Body of pancreas (tissue), 4 donors: ENCODE results near the gene NPNT. TPM values are rescaled to one million over a fixed set of nuclear protein-coding genes. Genes with fewer than 3 reads are reported as not detected.

ENCODE experiments used
- ATAC-seq: fragments of 150-250 bp; one replicate; pipeline ENCODE4 v1.9.1; 2016
- DNase-seq, 4 donors: peaks; one replicate each; pipeline ENCODE4 v3.0.0-alpha.2; 2019
- H3K27ac ChIP-seq, 4 donors: fragments of 200-600 bp; sonication (generic); 1 replicate in 3 of 4; 2 replicates in 1 of 4; pipeline versions ENCODE4 v1.5.1 to v1.6.1; 2016 to 2019; ENCODE audit warnings: mild to moderate bottlenecking in 1 of 4, mixed read lengths in 1 of 4, moderate library complexity in 1 of 4
- H3K27me3 ChIP-seq, 2 donors: fragments of 200-600 bp; sonication (generic); one replicate each; pipeline ENCODE4 v1.6.0; 2016; ENCODE audit warnings: mild to moderate bottlenecking in 1 of 2
- H3K36me3 ChIP-seq, 2 donors: fragments of 200-600 bp; sonication (generic); replicated peaks in 1 of 2; 2 replicates each; pipeline ENCODE4 v1.5.1; 2016; ENCODE audit warnings: low read depth in 2 of 2; ENCODE audit not compliant: insufficient read depth in 1 of 2
- H3K4me1 ChIP-seq: fragments of 200-600 bp; sonication (generic); one replicate; pipeline ENCODE4 v1.6.0; 2016
- H3K4me3 ChIP-seq, 2 donors: fragments of 200-600 bp; sonication (generic); 1 replicate in 1 of 2; 2 replicates in 1 of 2; pipeline ENCODE4 v1.5.1; 2016 to 2019
- H3K9me3 ChIP-seq, 3 donors: fragments of 200-600 bp; sonication (generic); 1 replicate in 2 of 3; 2 replicates in 1 of 3; pipeline ENCODE4 v1.5.1; 2016
- CTCF ChIP-seq, 7 experiments: fragments of 450-650 bp in 4 of 7; fragments of 200-600 bp in 3 of 7; sonication (generic) in 3 of 7; IDR thresholded peaks; one replicate each; pipeline ENCODE4 v1.5.1; 2016 to 2019; ENCODE audit warnings: antibody characterized with exemption in 7 of 7
- POLR2A ChIP-seq, 3 donors: fragments of 450-650 bp; IDR thresholded peaks; one replicate each; pipeline ENCODE4 v1.6.1; 2016; ENCODE audit warnings: antibody characterized with exemption in 3 of 3, mild to moderate bottlenecking in 2 of 3
- WGBS, 2 donors: methylation state at CpG; one replicate each; pipeline ENCODE4 v1.1.5; 2017; 5-methylcytosine and 5-hydroxymethylcytosine counted together
- intact Hi-C: fragments of 100-400 bp; cut with DNase I; formaldehyde crosslinking; loops from one replicate; pipeline ENCODE4 v1.15.1; 2023
- total RNA-seq, 2 donors: library from RNA; depleted of rRNA; stranded (reverse); fragments of >200 nt; gene quantifications; one replicate each; pipeline ENCODE4 v1.1.0, GENCODE V29; 2016

NPNT gene
- total RNA-seq, 2 donors from 2014 or later: 28.7 to 29.1 TPM

- Histone ChIP-seq H3K4me3 (no peak overlapping the region), H3K4me1 (no peaks in the 10 kb centered on the region), H3K36me3 (no peaks in the 10 kb centered on the region), H3K27ac (no peak overlapping the region), H3K9me3 (peaks cover 0 to 7% (median 0%) of the 10 kb centered on the region in 3 donors), H3K27me3 (no peaks in the 10 kb centered on the region)
- WGBS, 2 donors: 94 to 95% methylated on average over 9 to 10 of the region's 10 CpGs
- no peak for ATAC-seq
- no peak for DNase-seq
- no peak for TF ChIP-seq POLR2A (IDR thresholded peaks at IDR 0.05)
- TF ChIP-seq CTCF (IDR thresholded peaks at IDR 0.05): no peak
- intact Hi-C loops: no loop called here
Observed at GRCh38 chr4:105858466-105859040, 36.7 kb upstream of the NPNT start.

GRCh38 chr4:105859233-105859632, 36.0 kb upstream of the NPNT start:
- TF ChIP-seq POLR2A (IDR thresholded peaks at IDR 0.05): no peak
- no peak for TF ChIP-seq CTCF (IDR thresholded peaks at IDR 0.05)
- Histone ChIP-seq H3K4me1 (no peaks in the 10 kb centered on the region), H3K4me3 (no peak overlapping the region), H3K9me3 (peaks cover 0 to 7% (median 0%) of the 10 kb centered on the region in 3 donors), H3K27ac (no peak overlapping the region), H3K27me3 (no peaks in the 10 kb centered on the region), H3K36me3 (no peaks in the 10 kb centered on the region)
- ATAC-seq (no peak), DNase-seq (no peak)
- intact Hi-C loops: no loop called here
- WGBS, 2 donors: 24 to 38% methylated on average over 1 of the region's 1 CpG

GRCh38 chr4:105870963-105871362, 24.3 kb upstream of the NPNT start:
- Histone ChIP-seq H3K27me3 (no peaks in the 10 kb centered on the region), H3K27ac (no peak overlapping the region), H3K36me3 (no peaks in the 10 kb centered on the region), H3K4me1 (peaks cover 17% of the 10 kb centered on the region), H3K9me3 (no peaks in the 10 kb centered on the region), H3K4me3 (no peak overlapping the region)
- intact Hi-C loops: no loop called here
- no peak for DNase-seq
- TF ChIP-seq POLR2A (IDR thresholded peaks at IDR 0.05) (no peak), CTCF (IDR thresholded peaks at IDR 0.05) (no peak)
- whole genome bisulfite sequencing, 2 donors: 70 to 75% methylated on average over 3 of the region's 3 CpGs
- ATAC-seq: no peak

- Histone ChIP-seq H3K27ac (no peak overlapping the region), H3K27me3 (no peaks in the 10 kb centered on the region), H3K9me3 (no peaks in the 10 kb centered on the region), H3K36me3 (no peaks in the 10 kb centered on the region), H3K4me1 (peaks cover 19% of the 10 kb centered on the region), H3K4me3 (no peak overlapping the region)
- TF ChIP-seq POLR2A (IDR thresholded peaks at IDR 0.05) (no peak), CTCF (IDR thresholded peaks at IDR 0.05) (no peak)
- ATAC-seq (no peak), DNase-seq (no peak)
- 75 to 81% methylated on average over 2 of the region's 2 CpGs for WGBS, 2 donors
- intact Hi-C loops: no loop called here
Observed at GRCh38 chr4:105871997-105872396, 23.3 kb upstream of the NPNT start.

GRCh38 chr4:105875233-105875632, 20.0 kb upstream of the NPNT start:
- peak overlapping the region in 1 of 4 donors; percentile 9 for H3K27ac ChIP-seq
- no peak for ATAC-seq
- intact Hi-C loops: no loop called here

More at GRCh38 chr4:105875233-105875632, 20.0 kb upstream of the NPNT start:
- Histone ChIP-seq H3K27me3 (no peaks in the 10 kb centered on the region), H3K9me3 (no peaks in the 10 kb centered on the region), H3K4me3 (no peak overlapping the region), H3K4me1 (peaks cover 25% of the 10 kb centered on the region), H3K36me3 (no peaks in the 10 kb centered on the region)
- TF ChIP-seq POLR2A (IDR thresholded peaks at IDR 0.05): no peak
- no peak for TF ChIP-seq CTCF (IDR thresholded peaks at IDR 0.05)
- no peak for DNase-seq
